GM21717 (cell line): ENCODE data around the gene RRBP1.

Source experiments
- ATAC-seq: cut with Tn5 transposase; IDR thresholded peaks from one replicate; pipeline ENCODE4 v1.9.1; 2021; ENCODE audit warnings: mild to moderate bottlenecking, moderate library complexity; ENCODE audit not compliant: unreplicated experiment

Gene RRBP1

GRCh38 chr20:17651129-17651759 lies 30.8 kb downstream of the RRBP1 start:
- ATAC-seq, result no peak

- no peak for ATAC-seq
Measured at GRCh38 chr20:17650301-17651128, 31.5 kb downstream of the RRBP1 start.

- ATAC-seq, result no peak
Measured at GRCh38 chr20:17648791-17649730, 33.0 kb downstream of the RRBP1 start.

- no peak for ATAC-seq
Measured at GRCh38 chr20:17648315-17648646, 33.8 kb downstream of the RRBP1 start.

GRCh38 chr20:17647391-17648314 lies 34.4 kb downstream of the RRBP1 start:
- ATAC-seq, result no peak

- no peak for ATAC-seq
Measured at GRCh38 chr20:17646961-17647301, 35.1 kb downstream of the RRBP1 start.

GRCh38 chr20:17646209-17646960 lies 35.7 kb downstream of the RRBP1 start:
- ATAC-seq, result no peak

GRCh38 chr20:17645546-17646208 lies 36.4 kb downstream of the RRBP1 start:
- no peak for ATAC-seq

GRCh38 chr20:17645010-17645409 lies 37.0 kb downstream of the RRBP1 start:
- ATAC-seq, result no peak

GRCh38 chr20:17644451-17644850 lies 37.6 kb downstream of the RRBP1 start:
- no peak for ATAC-seq

GRCh38 chr20:17643531-17644188 lies 38.4 kb downstream of the RRBP1 start:
- no peak for ATAC-seq

- no peak for ATAC-seq
Measured at GRCh38 chr20:17642404-17643269, 39.4 kb downstream of the RRBP1 start.

- no peak for ATAC-seq
Measured at GRCh38 chr20:17641993-17642392, 40.0 kb downstream of the RRBP1 start.

GRCh38 chr20:17641520-17641964 lies 40.5 kb downstream of the RRBP1 start:
- ATAC-seq, result no peak

- ATAC-seq, result no peak
Measured at GRCh38 chr20:17640875-17641378, 41.1 kb downstream of the RRBP1 start.

- no peak for ATAC-seq
Measured at GRCh38 chr20:17640146-17640874, 41.7 kb downstream of the RRBP1 start.
